Testis (tissue), 3 donors: ENCODE data around the gene PCDHGA1. TPM values are rescaled to one million over a fixed set of nuclear protein-coding genes. Genes with fewer than 3 reads are reported as not detected.

Experiments used
- DNase-seq: peaks from one replicate; pipeline ENCODE4 v3.0.0-alpha.2; 2019
- H3K27ac ChIP-seq, 2 donors: fragments of 200-600 bp; sonication (generic); one replicate each; pipeline ENCODE4 v1.5.1; 2019
- H3K27me3 ChIP-seq: fragments of 200-600 bp; sonication (generic); one replicate; pipeline ENCODE4 v1.5.1; 2019
- H3K36me3 ChIP-seq: fragments of 200-600 bp; sonication (generic); one replicate; pipeline ENCODE4 v1.5.1; 2017; ENCODE audit warnings: low read depth; ENCODE audit errors: missing control alignments
- H3K4me1 ChIP-seq: fragments of 200-600 bp; sonication (generic); one replicate; pipeline ENCODE4 v1.5.1; 2019
- H3K4me3 ChIP-seq, 2 donors: fragments of 200-600 bp; sonication (generic); one replicate each; pipeline ENCODE4 v1.5.1; 2017 to 2019
- H3K9me3 ChIP-seq: fragments of 200-600 bp; sonication (generic); one replicate; pipeline ENCODE4 v1.5.1; 2017
- POLR2A ChIP-seq: fragments of 450-650 bp; IDR thresholded peaks from one replicate; pipeline ENCODE4 v1.6.1; 2017; ENCODE audit warnings: antibody characterized with exemption, mild to moderate bottlenecking, moderate library complexity
- WGBS, 2 donors: methylation state at CpG; one replicate each; pipeline ENCODE4 v1.1.5; 2018; 5-methylcytosine and 5-hydroxymethylcytosine counted together
- intact Hi-C: fragments of 100-400 bp; cut with DNase I; formaldehyde crosslinking; loops from one replicate; pipeline ENCODE4 v1.15.1; 2023; ENCODE audit warnings: low total_unique reads
- polyA plus RNA-seq: library from polyadenylated mRNA; stranded (reverse); fragments of 350-450 nt; fragmentation: Illumina TruSeq; extraction: RNeasy Lipid Tissue Mini Kit (QIAGEN cat#74804); gene quantifications from one replicate; pipeline ENCODE4 v1.2.3, GENCODE V29; 2014; ENCODE audit warnings: low read depth, low replicate concordance; ENCODE audit not compliant: insufficient read depth
- total RNA-seq, 2 donors: library from RNA; depleted of rRNA; stranded (reverse); fragments of >200 nt; gene quantifications; one replicate each; pipeline ENCODE4 v1.2.3, GENCODE V29; 2016
- TF ChIP-seq, protein P1 (sequence below), 3 experiments: fragments of 450-650 bp in 2 of 3; fragments of 200-600 bp in 1 of 3; sonication (generic) in 1 of 3; IDR thresholded peaks; one replicate each; pipeline ENCODE4 v1.5.1; 2016 to 2019; ENCODE audit warnings: antibody characterized with exemption in 3 of 3, mild to moderate bottlenecking in 2 of 3, moderate library complexity in 1 of 3

The PCDHGA1 gene
- total and polyA plus RNA-seq, 3 donors from 2014 or later, result 1.6 to 13.1 (median 8.7) TPM

- H3K9me3 ChIP-seq, result no peaks in the 10 kb centered on the region
- H3K27ac ChIP-seq, result no peak overlapping the region
- H3K27me3 ChIP-seq, result no peaks in the 10 kb centered on the region
- 85 to 86% methylated on average over 2 of the region's 2 CpGs for WGBS, 2 donors
- no peaks in the 10 kb centered on the region for H3K4me1 ChIP-seq
- intact Hi-C loops, result no loop called here
- TF ChIP-seq, protein P1, sequence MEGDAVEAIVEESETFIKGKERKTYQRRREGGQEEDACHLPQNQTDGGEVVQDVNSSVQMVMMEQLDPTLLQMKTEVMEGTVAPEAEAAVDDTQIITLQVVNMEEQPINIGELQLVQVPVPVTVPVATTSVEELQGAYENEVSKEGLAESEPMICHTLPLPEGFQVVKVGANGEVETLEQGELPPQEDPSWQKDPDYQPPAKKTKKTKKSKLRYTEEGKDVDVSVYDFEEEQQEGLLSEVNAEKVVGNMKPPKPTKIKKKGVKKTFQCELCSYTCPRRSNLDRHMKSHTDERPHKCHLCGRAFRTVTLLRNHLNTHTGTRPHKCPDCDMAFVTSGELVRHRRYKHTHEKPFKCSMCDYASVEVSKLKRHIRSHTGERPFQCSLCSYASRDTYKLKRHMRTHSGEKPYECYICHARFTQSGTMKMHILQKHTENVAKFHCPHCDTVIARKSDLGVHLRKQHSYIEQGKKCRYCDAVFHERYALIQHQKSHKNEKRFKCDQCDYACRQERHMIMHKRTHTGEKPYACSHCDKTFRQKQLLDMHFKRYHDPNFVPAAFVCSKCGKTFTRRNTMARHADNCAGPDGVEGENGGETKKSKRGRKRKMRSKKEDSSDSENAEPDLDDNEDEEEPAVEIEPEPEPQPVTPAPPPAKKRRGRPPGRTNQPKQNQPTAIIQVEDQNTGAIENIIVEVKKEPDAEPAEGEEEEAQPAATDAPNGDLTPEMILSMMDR (IDR thresholded peaks at IDR 0.05), result no peak
- no peak for TF ChIP-seq POLR2A
- no peak overlapping the region for H3K4me3 ChIP-seq
- H3K36me3 ChIP-seq, result no peaks in the 10 kb centered on the region
- DNase-seq, result no peak
Observed at GRCh38 chr5:141543053-141543452, 212.7 kb downstream of the PCDHGA1 start.

DNA sequence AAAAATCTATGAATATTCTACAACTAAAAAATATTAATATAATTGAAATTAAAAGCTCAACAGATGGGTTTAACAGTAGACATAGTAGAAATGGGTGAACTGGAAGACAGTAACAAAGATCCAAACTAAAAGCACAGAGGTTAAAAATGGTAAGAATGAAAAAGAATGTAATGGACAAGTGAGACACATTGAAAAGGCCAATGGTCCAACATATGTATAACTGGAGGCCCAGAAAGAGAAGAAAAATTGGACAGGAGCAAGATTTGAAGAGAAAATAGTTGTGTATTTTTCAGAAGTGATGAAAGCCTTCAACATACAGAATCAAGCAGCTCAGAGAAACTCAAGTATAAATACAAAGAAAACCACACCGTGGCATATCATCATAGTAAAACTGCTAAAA, 217.2 kb downstream of the PCDHGA1 start:
- H3K27me3 ChIP-seq, result no peaks in the 10 kb centered on the region
- no peak overlapping the region for H3K4me3 ChIP-seq
- 97 to 100% methylated on average over 1 of the region's 1 CpG for WGBS, 2 donors
- no peak for DNase-seq
- intact Hi-C loops, result no loop called here
- H3K36me3 ChIP-seq, result no peaks in the 10 kb centered on the region
- no peaks in the 10 kb centered on the region for H3K4me1 ChIP-seq
- TF ChIP-seq POLR2A, result no peak
- TF ChIP-seq, protein P1 (IDR thresholded peaks at IDR 0.05), result no peak
- no peak overlapping the region for H3K27ac ChIP-seq
- H3K9me3 ChIP-seq, result no peaks in the 10 kb centered on the region

GRCh38 chr5:141547921-141548320, 217.6 kb downstream of the PCDHGA1 start:
- WGBS, 2 donors, result 97 to 99% methylated on average over 5 of the region's 5 CpGs
- Histone ChIP-seq H3K27ac (no peak overlapping the region), H3K36me3 (no peaks in the 10 kb centered on the region), H3K4me1 (no peaks in the 10 kb centered on the region), H3K4me3 (no peak overlapping the region), H3K9me3 (no peaks in the 10 kb centered on the region), H3K27me3 (no peaks in the 10 kb centered on the region)
- intact Hi-C loops, result no loop called here
- DNase-seq, result no peak
- TF ChIP-seq POLR2A, result no peak
- TF ChIP-seq, protein P1 (IDR thresholded peaks at IDR 0.05), result no peak

GRCh38 chr5:141557681-141558136, 227.4 kb downstream of the PCDHGA1 start:
- intact Hi-C loops, result no loop called here
- peak; percentile 93 for DNase-seq
- no peaks in the 10 kb centered on the region for H3K4me1 ChIP-seq
- H3K27ac ChIP-seq, result peak overlapping the region; percentile 65 to 84
- H3K27me3 ChIP-seq, result no peaks in the 10 kb centered on the region
- peak overlapping the region; percentile 33 to 40 for H3K4me3 ChIP-seq
- 17 to 21% methylated on average over 11 of the region's 11 CpGs for WGBS, 2 donors
- no peak for TF ChIP-seq POLR2A
- TF ChIP-seq, protein P1 (IDR thresholded peaks at IDR 0.05), result peak; percentile 89 to 98 (median 93)
- no peaks in the 10 kb centered on the region for H3K36me3 ChIP-seq
- H3K9me3 ChIP-seq, result no peaks in the 10 kb centered on the region

DNA sequence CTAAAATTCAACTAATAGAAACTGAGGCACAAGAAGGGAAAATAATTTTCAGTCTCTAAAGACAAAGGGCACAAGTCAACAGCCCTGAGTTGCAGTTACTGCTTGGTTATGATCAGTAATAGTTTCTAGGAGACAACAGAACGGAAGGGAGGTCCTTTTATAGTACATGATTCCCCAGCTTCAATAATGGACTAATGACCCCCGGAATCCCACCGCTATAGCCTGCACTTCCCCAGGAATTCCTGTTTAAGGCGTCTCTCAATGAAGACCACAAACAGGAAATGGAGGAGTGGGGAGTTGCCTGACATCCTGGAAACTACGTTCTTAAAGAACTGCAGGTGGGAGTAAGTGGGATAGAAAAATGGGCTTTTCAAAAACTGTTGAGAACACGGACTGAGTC, 227.8 kb downstream of the PCDHGA1 start:
- Histone ChIP-seq H3K9me3 (no peaks in the 10 kb centered on the region), H3K36me3 (no peaks in the 10 kb centered on the region), H3K27me3 (no peaks in the 10 kb centered on the region), H3K4me1 (no peaks in the 10 kb centered on the region), H3K27ac (peak overlapping the region; percentile 65 to 84), H3K4me3 (peak overlapping the region in 1 of 2 donors; percentile 40)
- WGBS, 2 donors, result 43 to 46% methylated on average over 6 of the region's 6 CpGs
- no peak for DNase-seq
- TF ChIP-seq, protein P1 (IDR thresholded peaks at IDR 0.05), result no peak
- no peak for TF ChIP-seq POLR2A
- intact Hi-C loops, result no loop called here
